Panc1 (cell line): ENCODE data around the gene P2RX3.

ENCODE experiments used
- POLR2AphosphoS5 ChIP-seq: IDR thresholded peaks from 2 replicates; pipeline ENCODE4 v1.6.1; 2012; ENCODE audit warnings: mild to moderate bottlenecking, low read depth, low read length, moderate library complexity
- SIN3A ChIP-seq: IDR thresholded peaks from 2 replicates; pipeline ENCODE4 v1.6.1; 2012; ENCODE audit warnings: low read depth, mild to moderate bottlenecking, low read length, moderate library complexity, borderline replicate concordance; ENCODE audit not compliant: insufficient read depth
- TCF7L2 ChIP-seq: IDR thresholded peaks from 2 replicates; pipeline ENCODE4 v1.6.1; 2011; ENCODE audit warnings: mild to moderate bottlenecking, low read depth, low read length, inconsistent platforms
- TF ChIP-seq, protein P1 (sequence below): fragments of 450-650 bp; IDR thresholded peaks from 2 replicates; pipeline ENCODE4 v1.5.1; 2017; ENCODE audit warnings: mild to moderate bottlenecking
- TF ChIP-seq, protein P2 (sequence below), 2 experiments: IDR thresholded peaks; 2 replicates each; pipeline ENCODE4 v1.6.1; 2011 to 2012; ENCODE audit warnings: low read depth in 2 of 2, control low read depth in 1 of 2, low read length in 1 of 2, mild to moderate bottlenecking in 1 of 2, moderate library complexity in 1 of 2; ENCODE audit not compliant: insufficient read depth in 1 of 2

DNA sequence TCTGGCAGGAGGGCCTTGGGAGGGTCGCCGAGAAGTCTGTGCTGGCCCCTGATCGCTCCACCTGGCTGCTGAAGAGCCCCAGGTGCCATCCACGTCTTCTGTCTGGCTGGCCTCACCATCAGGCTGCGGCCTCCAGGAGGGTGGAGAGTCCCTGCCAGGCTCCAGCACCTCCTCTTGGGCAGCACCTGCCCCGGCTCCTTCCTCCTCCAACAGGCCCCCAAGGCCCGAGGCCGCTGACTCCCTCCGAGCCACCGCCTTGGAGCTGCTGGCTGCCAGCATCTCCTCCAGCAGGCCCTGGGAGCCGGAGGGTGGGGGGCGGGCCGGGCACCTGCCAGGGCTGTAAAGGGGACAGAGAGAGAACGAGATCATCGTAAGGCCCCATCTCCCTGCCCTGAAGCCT is 35.7 kb upstream of the P2RX3 start:
- no peak for TF ChIP-seq TCF7L2
- TF ChIP-seq, protein P1, sequence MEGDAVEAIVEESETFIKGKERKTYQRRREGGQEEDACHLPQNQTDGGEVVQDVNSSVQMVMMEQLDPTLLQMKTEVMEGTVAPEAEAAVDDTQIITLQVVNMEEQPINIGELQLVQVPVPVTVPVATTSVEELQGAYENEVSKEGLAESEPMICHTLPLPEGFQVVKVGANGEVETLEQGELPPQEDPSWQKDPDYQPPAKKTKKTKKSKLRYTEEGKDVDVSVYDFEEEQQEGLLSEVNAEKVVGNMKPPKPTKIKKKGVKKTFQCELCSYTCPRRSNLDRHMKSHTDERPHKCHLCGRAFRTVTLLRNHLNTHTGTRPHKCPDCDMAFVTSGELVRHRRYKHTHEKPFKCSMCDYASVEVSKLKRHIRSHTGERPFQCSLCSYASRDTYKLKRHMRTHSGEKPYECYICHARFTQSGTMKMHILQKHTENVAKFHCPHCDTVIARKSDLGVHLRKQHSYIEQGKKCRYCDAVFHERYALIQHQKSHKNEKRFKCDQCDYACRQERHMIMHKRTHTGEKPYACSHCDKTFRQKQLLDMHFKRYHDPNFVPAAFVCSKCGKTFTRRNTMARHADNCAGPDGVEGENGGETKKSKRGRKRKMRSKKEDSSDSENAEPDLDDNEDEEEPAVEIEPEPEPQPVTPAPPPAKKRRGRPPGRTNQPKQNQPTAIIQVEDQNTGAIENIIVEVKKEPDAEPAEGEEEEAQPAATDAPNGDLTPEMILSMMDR, result no peak
- TF ChIP-seq, protein P2, sequence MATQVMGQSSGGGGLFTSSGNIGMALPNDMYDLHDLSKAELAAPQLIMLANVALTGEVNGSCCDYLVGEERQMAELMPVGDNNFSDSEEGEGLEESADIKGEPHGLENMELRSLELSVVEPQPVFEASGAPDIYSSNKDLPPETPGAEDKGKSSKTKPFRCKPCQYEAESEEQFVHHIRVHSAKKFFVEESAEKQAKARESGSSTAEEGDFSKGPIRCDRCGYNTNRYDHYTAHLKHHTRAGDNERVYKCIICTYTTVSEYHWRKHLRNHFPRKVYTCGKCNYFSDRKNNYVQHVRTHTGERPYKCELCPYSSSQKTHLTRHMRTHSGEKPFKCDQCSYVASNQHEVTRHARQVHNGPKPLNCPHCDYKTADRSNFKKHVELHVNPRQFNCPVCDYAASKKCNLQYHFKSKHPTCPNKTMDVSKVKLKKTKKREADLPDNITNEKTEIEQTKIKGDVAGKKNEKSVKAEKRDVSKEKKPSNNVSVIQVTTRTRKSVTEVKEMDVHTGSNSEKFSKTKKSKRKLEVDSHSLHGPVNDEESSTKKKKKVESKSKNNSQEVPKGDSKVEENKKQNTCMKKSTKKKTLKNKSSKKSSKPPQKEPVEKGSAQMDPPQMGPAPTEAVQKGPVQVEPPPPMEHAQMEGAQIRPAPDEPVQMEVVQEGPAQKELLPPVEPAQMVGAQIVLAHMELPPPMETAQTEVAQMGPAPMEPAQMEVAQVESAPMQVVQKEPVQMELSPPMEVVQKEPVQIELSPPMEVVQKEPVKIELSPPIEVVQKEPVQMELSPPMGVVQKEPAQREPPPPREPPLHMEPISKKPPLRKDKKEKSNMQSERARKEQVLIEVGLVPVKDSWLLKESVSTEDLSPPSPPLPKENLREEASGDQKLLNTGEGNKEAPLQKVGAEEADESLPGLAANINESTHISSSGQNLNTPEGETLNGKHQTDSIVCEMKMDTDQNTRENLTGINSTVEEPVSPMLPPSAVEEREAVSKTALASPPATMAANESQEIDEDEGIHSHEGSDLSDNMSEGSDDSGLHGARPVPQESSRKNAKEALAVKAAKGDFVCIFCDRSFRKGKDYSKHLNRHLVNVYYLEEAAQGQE (IDR thresholded peaks at IDR 0.05; ENCODE audit: insufficient read depth in 1 of 2, low read depth in 2 of 2, low read length in 1 of 2), result no peak
- TF ChIP-seq POLR2AphosphoS5, result no peak
- no peak for TF ChIP-seq SIN3A
